ENCODE results near the gene MARCHF5.
A peak's percentile ranks its signal among the peaks of the same experiment; 100 is the strongest.

MARCHF5 gene, protein sequence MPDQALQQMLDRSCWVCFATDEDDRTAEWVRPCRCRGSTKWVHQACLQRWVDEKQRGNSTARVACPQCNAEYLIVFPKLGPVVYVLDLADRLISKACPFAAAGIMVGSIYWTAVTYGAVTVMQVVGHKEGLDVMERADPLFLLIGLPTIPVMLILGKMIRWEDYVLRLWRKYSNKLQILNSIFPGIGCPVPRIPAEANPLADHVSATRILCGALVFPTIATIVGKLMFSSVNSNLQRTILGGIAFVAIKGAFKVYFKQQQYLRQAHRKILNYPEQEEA

DNA sequence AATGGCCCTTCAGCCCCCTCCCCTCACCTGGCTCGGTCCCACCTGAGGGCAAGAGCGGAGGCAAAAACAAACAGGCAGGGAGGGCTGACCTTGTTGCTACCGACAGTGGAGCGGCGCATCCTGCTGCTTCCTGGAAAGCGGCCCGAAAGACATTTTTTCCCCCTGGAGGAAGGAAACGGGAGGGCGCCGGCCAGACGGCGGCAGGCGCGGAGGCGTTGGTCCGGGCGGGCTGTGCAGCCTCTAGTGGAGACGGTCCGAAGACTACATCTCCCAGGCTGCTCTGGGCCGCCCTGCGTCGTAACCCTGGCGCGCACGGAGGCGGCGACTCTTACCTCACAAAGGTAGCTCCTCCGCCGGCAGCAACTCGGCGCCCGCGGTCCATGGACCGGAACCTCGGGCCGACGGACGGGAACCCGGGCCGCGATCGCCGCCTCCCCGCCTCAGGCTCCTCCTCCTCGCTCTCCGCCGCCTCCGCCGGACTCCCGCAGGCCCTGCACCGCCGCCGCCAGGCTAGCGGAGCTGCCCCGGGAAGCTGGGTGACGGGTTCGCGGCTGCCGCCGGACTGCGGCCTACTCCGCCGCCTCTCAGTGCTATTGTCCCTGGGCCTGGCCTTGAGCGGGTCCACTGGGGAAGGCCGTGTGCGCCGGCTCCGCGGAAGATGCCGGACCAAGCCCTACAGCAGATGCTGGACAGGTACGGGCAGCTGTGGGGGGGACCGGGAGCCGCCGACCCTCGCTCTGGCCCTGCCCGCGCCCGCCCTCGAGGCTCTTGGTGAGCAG is at the start of gene MARCHF5, which contains the start of gene CPEB3:
TSS of gene MARCHF5 (plus strand) at position 331 of the 779 bp plus-strand sequence. CDS start at position 659, 328 bp downstream.
TSS of gene CPEB3 (minus strand) at position 242 of the 779 bp plus-strand sequence. CDS start 50,728 bp downstream, outside the sequence.
- peak; percentile 96 for DNase-seq

DNA sequence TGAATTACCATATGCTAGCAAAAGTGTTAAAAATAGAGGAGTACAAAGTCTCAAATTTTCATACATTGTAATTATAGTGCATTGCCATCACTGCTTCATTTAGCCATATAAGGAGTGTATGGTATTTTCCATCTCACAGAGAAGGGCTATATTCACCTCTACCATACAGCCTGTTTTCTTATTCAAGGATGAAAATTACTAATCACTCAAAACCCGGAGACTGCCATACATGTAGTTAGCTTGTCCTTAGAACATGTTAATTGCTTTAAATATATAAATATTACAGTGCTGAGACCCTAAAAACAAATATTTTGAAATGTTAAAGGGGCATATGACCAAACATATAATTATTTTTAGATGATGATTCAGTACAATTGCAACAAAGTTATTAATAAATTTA is 49.5 kb upstream of the MARCHF5 start:
- DNase-seq = no peak

DNA sequence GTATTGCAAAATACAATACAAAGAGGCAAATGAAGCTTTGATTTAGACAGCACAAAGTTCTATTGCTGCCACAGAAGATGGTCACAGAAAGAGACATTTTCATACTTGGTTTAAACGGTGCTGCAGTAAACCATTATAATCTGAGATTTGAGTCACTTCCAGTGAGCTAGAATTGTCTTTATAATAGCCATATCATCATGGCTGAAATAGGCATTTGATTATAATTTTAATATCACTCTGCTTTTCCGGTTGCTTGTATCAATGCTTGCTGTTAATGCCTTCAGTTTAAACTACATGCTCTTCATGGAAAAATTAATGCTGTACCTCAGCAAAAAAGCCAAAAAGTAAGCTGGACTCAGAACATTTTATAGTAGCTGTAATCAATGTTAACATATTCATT is 48.6 kb upstream of the MARCHF5 start:
- DNase-seq = no peak

DNA sequence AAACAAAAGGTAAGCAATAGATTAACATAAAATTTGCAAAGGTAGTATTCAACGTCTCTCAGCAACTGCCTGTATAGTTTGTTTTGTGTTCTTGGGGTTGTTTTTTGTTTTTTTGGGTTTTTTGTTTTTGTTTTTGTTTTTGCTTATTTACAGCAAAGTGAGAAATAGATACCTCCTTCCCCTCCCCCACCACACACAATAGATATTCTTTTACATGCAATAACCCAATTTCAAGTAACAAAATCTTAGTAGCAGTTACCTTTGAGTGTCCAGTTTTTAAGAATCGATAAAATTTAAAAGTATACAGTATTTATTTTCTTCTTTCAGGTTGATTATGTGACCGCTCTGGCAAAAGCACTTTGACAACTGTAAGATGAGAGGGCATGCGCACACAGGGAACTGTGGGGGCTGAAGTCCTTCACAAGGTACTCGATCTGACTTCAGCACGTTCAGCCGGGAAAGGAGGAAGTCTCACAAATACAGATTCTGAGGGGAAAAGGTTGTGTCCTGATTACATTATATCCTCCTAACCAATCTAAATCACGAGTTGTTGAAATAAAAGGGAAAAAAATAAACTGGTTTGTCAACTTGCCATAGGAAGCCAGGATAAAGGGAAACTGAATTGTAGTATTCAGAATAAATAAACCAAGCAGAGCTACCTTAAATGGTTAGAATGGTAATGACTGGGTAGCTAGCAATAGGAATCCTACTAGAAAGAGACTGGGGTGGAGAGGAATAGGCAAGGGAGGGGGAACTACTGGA is 47.9 kb upstream of the MARCHF5 start:
- peak; percentile 46 for DNase-seq

DNA sequence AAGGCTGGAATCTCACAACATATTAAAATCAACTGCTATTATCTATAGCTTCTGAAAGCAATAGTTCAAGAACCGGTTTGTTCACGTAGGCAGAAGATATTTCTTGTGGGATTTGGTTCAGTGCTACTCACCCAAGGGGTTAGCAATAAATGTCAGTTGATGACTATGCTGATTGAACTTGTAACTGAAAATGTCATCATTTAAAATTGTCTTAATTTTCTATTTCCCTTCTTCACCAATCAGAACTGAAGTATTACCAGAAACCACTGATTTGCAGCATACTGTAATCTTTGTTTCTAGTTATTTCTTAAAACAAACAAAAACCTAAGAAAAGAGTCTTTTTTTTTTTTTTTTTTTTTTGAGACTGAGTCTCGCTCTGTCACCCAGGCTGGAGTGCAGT is 46.2 kb upstream of the MARCHF5 start:
- DNase-seq = no peak

DNA sequence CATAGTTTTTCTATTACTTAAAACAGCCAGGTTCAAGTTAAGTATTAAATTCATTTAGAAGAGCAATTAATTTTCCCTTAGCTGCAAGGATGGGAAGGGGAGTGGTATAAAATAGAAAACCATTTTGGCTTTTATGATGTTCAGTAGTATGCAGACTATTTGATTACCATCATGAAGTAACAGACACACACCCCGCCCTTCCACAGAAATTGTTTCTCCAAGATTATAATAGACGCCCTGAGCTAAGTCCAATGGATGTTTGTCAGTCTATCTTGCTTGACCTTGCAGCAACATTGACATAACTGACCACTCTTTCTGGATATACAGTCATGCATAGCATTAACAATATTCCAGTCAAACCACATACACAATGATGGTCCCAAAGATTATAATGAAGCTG is 42.4 kb upstream of the MARCHF5 start:
- DNase-seq = no peak

DNA sequence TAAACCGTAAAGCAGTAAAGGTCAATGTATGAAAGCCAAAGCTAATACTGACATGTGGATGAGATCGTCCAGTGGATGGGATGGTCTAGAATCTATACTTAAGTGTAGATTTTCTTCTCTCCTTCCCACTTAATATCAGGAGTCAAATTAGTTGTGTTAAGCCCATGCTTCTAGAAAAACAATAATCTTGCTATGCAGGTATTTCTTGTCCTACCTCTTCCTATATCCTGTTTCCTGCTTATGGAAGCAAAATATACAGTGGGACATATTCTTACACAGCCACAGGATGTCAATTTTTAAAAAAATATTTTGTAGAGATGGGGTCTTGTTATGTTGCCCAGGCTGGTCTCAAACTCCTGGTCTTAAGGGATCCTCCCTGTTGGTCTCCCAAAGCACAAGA is 27.6 kb upstream of the MARCHF5 start:
- DNase-seq = no peak

DNA sequence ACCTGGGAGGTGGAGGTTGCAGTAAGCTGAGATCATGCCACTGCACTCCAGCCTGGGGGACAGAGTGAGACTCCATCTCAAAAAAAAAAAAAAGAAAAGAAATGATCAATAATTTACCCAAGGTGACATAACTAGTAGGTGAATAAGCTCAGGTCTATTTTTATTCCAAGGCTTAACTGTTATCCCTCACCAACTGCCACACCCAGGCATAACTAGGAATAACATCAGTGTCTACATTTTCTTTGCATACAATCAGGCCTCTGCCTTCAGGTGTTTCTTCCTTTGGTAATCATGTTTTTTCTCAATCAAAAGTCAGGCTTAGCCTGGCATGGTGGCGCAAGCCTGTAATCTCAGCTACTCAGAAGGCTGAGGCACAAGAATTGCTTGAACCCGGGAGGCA is 26.7 kb upstream of the MARCHF5 start:
- DNase-seq = no peak

DNA sequence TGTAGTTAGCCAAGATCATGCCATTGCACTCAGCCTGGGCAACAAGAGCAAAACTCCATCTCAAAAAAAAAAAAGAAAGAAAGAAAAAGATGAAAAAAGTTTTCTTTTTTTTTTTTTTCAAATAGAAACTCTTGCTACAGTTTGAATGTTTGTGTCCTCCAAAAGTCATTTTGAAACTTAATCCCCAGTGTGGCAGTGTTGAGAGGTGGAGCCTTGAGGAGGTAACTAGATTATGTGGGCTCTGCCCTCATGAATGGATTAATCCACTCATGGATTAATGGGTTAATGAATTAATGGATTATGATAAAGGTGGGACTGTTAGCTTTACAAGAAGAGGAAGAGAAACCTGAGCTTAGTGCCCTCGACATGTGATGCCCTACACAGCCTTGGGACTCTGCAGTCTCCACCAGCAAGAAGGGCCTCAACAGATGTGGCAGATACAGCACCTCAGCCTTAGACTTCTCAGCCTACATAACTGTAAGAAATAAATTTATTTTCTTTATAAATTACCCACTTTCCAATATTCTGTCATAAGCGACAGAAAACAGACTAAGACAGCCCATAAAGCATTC is 25.2 kb upstream of the MARCHF5 start:
- DNase-seq = no peak

DNA sequence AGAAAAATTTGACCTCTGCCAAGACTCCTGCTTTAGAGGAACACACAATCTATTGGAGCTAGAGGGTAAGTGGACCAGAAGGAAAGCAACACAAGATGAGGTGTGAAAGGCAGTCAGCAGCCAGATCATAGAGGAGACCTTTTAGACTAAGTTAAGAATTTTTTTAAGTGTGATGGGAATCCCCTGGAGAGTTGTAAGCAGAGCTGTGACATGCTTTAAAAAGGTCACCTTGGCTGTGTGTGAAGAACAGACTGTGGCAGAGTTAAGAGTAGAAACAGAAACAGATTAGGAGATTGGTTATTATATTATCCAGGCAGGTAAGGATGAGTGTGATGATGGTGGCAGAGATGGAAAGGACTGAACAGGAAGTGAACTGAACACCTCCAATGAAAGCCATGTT is 23.6 kb upstream of the MARCHF5 start:
- no peak for DNase-seq

DNA sequence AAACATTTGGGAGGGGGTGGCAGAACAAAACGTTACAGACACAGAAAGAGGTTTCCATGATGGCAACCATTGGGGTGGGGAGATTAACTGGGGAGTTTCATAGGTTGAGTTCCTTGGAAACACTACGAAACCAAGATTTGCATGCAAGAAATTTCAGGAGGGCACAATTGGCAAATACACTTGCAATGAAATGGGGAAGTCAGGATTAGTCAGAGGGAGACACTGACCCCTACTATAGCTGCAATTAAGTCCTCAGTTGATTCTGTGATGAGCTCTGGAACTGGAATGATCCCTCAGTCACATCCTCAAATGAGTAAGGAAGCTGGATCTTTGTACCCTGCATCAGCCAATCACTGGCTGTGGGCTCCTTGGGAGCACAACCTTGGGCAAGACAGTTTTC is 22.2 kb upstream of the MARCHF5 start:
- DNase-seq = no peak

DNA sequence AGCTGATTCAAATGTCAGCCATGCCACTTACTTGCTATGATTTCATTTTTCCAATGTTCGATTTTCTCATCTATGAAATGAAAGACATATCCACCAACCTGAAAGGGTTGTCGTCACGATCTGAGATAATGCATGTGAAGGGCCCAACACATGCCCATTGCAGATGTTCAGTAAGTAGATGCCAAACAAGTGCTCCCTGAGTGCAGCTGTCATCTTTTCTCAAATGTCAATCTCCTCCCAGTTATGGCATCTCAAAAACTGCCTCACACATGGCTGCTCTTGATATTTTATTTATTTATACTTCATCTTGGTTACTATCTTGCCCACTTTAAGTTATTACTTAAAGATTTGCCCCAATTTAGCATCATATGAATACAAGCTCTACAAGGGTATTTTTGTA is 16.9 kb upstream of the MARCHF5 start:
- no peak for DNase-seq

DNA sequence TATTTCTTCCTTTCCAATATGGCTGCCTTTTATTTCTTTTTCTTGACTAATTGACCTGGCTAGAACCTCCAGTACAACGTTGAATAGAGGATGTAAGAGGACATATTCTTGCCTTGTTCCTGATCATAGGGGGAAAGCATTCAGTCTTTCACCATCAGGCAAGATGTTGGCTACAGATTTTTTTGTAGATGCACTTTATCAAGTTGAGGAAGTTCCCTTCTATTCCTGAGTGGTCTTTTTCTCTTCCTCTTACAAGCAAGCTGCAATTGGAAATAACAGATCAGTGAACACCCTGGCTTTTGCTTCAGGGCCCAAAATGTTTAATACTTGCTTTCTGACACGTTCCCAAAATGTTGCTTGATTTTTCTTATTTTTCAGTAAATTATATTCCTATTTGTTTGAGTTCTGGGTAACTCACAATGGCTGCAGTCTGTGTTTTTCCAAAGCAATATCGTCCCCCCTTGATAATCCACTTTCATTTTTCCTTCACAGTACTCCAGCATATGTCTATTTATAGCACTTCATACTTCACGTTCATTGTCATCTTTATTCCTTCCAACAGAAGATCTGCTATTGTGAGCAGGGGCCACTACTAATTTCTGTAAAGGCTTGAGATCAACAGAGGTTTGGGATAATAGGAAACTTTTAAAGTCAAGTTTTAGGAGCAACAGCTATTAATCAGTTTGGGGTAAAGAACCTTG is 11.8 kb upstream of the MARCHF5 start:
- no peak for DNase-seq

DNA sequence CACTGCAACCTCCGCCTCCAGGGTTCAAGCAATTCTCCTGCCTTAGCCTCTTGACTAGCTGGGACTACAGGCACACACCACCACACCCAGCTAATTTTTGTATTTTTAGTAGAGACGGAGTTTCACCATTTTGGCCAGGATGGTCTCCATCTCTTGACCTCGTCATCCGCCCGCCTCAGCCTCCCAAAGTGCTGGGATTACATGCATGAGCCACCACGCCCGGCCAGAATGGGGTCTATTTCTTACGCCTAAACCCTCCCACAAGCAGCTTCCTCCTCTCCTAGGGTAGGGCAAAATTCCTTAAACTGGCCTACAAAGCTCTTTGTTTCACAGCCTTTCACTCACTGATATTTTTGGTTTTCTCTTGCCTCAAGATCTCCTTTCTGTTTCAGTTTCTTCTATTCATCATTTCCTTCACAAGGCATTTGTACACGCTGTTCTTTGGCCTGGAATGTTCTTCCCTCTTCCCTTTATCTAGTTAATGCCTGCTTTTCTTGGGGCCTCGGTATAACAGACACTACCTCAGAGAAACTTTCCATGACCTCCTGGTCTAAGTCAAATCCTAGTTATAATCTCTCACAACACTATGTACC is 6.8 kb upstream of the MARCHF5 start:
- DNase-seq = no peak

DNA sequence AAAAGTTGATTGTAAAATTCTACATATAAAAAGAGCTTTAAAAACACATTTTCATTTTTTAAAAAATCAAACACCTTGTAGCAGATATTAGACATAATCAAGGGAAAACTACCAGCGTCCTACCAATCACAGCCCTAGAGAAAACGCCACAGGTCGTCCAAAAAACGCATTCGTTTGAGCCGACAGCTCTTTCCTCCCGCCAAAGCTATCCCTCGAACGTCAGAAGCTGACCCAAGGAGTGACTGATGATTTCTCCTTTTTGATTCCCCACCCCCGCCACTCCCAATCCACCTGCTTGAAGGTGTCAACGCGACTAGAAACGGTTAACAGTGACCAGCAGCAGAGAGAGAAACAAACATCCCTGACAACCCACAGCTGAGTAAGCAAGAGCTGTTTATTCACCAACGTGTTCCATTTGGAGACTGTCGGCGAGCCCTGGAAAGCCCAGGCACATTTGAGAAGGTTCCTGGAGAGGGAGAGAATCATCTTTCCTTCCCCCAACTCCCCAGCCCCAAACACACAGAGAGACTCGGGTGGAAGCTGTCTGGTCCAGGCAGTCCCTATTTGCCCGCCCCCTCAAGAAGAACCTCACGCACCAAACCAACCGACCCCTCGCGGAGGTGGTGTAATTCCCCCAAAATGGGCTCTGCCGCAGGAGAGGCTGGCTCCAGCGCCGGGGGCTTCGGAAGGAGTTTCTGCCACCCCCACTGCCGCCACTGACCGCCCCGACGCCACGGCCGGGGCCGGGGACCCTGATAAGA is 711 bp upstream of the MARCHF5 start:
- no peak for DNase-seq

DNA sequence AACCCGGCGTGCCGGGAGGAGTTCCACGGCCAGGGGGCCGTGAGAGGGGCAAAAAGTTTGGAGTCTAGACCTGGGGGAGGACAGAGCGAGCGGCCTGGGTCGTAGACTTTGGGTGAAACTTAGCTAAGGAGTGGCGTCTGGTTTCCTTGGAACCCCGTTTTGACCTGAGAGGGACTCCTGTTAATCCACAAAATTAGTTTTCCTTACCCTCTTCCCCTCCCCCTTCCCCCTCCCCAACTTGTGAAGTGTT is 574 bp downstream of the MARCHF5 start:
- DNase-seq = no peak

DNA sequence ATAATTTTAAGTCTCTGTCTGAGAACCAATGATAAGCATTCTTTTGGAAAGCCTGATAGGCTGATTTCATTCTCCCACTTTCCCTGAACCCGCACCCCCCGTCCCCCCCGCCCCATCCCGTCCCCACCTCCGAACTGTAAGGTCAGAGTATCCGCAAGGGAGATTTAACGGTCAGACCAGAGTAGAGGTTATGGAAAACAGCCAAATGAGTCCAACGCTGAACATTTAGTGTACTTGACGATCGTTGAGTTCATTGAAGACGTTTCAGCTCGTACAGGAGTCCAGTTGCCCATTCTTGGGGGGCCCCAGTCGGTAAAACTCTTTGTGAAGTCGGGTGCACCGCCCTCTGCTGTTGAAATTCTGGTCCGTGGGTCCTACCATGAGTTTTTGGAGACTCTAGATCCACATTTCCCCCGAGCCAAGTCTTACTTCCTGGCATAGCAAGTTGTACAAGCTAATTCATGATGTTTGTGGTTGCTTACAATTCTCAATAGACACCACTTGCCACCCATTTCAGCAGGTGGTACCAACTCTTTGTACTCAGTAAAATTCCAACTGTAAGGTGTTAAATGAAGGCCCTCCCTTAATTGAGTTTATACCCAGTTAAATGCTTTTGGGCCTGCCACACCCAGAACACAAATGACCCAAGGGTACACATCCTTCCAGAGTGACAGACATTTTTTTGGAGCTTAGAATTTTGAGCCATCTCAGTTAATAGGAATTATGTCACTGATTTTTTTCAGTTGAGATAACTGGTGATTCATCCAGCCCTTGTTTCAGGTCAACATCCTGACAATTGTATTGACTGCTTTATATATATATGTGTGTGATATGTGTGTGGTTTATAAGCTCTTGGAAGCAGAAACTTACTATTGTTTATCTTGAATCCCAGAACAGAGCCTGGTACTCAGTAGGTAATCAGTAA is 1.2 kb downstream of the MARCHF5 start:
- DNase-seq = peak; percentile 62

DNA sequence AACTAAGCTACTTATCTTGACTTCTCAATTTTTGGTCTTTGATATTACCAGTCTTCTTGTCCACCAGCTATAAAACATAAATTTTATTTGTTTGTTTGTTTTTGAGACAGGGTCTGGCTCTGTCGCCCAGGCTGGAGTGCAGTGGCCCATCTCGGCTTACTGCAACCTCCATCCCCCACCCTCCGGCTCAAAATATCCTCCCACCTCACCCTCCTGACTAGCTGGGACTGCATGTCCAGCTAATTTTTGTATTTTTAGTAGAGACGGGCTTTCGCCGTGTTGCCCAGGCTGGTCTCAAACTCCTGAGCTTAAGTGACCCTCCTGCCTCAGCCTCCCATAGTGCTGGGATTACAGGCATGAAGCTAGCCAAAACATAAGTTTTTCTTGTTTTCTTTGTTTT is 7.5 kb downstream of the MARCHF5 start:
- DNase-seq = no peak

DNA sequence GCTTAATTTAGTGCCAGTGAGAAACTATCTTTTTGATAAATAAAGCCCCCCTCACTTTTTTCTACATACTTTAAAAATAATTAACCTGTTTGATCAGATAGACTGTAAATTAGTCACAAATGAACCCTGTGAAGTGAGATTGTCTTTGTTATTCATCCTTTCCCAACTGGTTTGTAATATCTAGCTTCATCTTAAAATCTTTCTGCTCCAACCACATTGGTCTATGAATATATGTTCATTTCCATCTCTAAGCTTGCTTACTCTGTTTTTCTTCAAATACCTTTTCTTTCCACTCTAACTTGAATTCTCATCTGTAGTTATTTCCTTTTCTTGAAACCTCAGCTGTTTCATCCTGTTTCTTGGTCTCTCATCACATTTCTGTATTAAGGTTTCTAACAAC is 12.1 kb downstream of the MARCHF5 start:
- no peak for DNase-seq

DNA sequence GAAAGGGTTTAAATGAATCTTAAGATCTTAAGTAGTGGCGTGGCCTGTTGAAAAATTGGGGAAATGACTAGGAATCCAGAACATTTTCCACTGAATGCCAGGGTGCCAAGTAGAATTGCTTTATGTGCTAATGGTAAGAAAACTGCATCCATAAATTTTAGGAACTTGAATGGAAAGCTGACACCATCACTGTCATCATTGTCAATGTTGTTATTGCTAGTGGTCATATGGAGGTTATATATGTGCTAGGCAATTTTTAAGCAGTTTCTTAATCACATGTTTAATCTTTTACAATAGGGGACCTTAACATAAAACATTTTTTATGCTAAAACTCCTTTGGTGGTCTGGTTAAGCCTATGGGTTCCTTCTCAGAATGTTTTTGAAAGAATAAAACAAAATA is 13.1 kb downstream of the MARCHF5 start:
- no peak for DNase-seq

Data from right forelimb (tissue), 1 donor.